Measurements from ENCODE around the gene EPAS1. TPM values are rescaled to one million over a fixed set of nuclear protein-coding genes. Genes with fewer than 3 reads are reported as not detected.

The EPAS1 gene
- total RNA-seq, 4 donors from 2014 or later = 124 to 563 (median 182) TPM

- Histone ChIP-seq H3K9me3 (no peaks in the 10 kb centered on the region), H3K27me3 (no peaks in the 10 kb centered on the region), H3K27ac (peak overlapping the region in 2 of 3 donors; percentile 8 to 34), H3K4me1 (peaks cover 50 to 79% of the 10 kb centered on the region in 2 donors), H3K36me3 (no peaks in the 10 kb centered on the region), H3K4me3 (replicated peaks in 1 of 3) (no peak overlapping the region)
- WGBS, 2 donors = 66 to 83% methylated on average over 11 to 12 of the region's 12 CpGs
- DNase-seq = no peak
- intact Hi-C loops (cut with DNase I) = no loop called here
- no peak for TF ChIP-seq CTCF (IDR thresholded peaks at IDR 0.05)
- no peak for TF ChIP-seq POLR2A (IDR thresholded peaks at IDR 0.05)
Observed at GRCh38 chr2:46339676-46340459, 42.7 kb downstream of the EPAS1 start.

DNA sequence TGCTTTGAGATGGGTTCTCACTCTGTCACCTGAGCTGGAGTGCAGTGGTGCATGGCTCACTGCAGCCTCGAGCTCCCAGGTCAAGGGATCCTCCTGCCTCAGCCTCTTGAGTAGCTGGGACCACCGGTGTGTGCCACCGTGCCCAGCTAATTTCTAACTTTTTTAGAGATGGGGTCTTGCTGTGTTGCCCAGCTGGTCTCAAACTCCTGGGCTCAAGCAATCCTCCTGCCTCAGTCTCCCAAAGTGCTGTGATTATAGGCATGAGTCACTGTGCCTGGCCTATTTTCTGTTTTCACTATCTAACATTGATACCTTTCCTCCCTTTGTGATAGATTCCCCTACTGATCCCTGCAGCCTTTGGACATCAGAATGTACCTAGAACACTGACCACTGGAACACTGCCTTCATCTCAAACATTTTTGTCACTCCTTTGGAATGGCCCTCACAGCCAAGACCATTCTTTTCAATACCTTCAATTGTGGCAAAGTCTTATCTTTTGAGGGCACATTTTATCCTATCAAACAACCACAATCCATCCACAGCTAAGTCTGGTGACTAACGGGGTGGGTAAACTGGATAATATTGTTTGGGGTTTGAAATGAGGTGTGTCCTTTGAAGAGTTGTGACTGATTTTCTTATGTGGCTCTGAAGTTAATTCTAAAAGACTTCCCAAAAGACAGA lies 43.7 kb downstream of the EPAS1 start:
- no peaks in the 10 kb centered on the region for H3K9me3 ChIP-seq
- H3K4me3 ChIP-seq (replicated peaks in 1 of 3) = no peak overlapping the region
- peaks cover 40 to 72% of the 10 kb centered on the region in 2 donors for H3K4me1 ChIP-seq
- TF ChIP-seq CTCF (IDR thresholded peaks at IDR 0.05) = no peak
- no peak for TF ChIP-seq POLR2A (IDR thresholded peaks at IDR 0.05)
- H3K27ac ChIP-seq = no peak overlapping the region
- intact Hi-C loops (cut with DNase I) = no loop called here
- WGBS, 2 donors = 83 to 87% methylated on average over 4 of the region's 4 CpGs
- DNase-seq = no peak
- no peaks in the 10 kb centered on the region for H3K27me3 ChIP-seq
- H3K36me3 ChIP-seq = no peaks in the 10 kb centered on the region

- Histone ChIP-seq H3K9me3 (no peaks in the 10 kb centered on the region), H3K4me3 (replicated peaks in 1 of 3) (no peak overlapping the region), H3K36me3 (peaks cover 8 to 12% of the 10 kb centered on the region in 2 donors), H3K4me1 (peaks cover 22 to 61% of the 10 kb centered on the region in 2 donors), H3K27ac (peak overlapping the region in 1 of 3 donors; percentile 6), H3K27me3 (no peaks in the 10 kb centered on the region)
- no peak for DNase-seq
- TF ChIP-seq CTCF (IDR thresholded peaks at IDR 0.05) (no peak), POLR2A (IDR thresholded peaks at IDR 0.05) (no peak)
- 58 to 61% methylated on average over 9 of the region's 9 CpGs for WGBS, 2 donors
- intact Hi-C loops (cut with DNase I) = no loop called here
Observed at GRCh38 chr2:46342566-46343315, 45.5 kb downstream of the EPAS1 start.

DNA sequence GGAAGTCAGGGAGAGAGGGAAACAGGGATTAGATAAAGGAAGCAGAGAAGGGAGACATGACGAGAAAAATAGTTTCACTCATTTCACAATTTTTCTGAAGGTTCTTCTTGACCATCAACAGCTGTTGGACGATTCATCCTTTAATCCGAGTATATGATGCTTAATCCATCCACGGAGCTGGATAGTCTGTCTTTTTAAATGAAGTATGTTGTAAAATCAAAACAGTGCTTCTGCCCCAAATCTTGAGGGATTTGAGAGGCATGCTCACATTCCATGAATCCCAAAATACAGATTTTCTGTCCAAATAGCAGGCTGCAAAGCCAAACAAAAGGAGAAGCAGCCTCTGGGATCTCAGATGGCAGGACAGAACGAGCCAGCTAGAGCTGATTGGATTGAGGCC lies 47.5 kb downstream of the EPAS1 start:
- no peak for DNase-seq
- no peak overlapping the region for H3K4me3 ChIP-seq (replicated peaks in 1 of 3)
- peaks cover 13 to 48% of the 10 kb centered on the region in 2 donors for H3K4me1 ChIP-seq
- no peaks in the 10 kb centered on the region for H3K9me3 ChIP-seq
- H3K27me3 ChIP-seq = no peaks in the 10 kb centered on the region
- H3K27ac ChIP-seq = no peak overlapping the region
- TF ChIP-seq CTCF (IDR thresholded peaks at IDR 0.05) = no peak
- no peak for TF ChIP-seq POLR2A (IDR thresholded peaks at IDR 0.05)
- intact Hi-C loops (cut with DNase I) = no loop called here
- H3K36me3 ChIP-seq = peaks cover 21% of the 10 kb centered on the region in 2 donors
- 69 to 72% methylated on average over 5 of the region's 5 CpGs for WGBS, 2 donors

Measured in thyroid gland (tissue), 4 donors.